Activated naive CD4-positive, alpha-beta T cell (primary cell): ENCODE measurements around the gene GPR89B.
"Not testable (repeated sequence)": the region's sequence is repeated elsewhere in the genome, so short reads cannot be mapped to it uniquely, and the experiment has no call there.

Experiments used
- DNase-seq, 4 experiments: peaks; one replicate each; lab custom pipeline; 2025; lab: John Stamatoyannopoulos, UW

GPR89B gene

DNA sequence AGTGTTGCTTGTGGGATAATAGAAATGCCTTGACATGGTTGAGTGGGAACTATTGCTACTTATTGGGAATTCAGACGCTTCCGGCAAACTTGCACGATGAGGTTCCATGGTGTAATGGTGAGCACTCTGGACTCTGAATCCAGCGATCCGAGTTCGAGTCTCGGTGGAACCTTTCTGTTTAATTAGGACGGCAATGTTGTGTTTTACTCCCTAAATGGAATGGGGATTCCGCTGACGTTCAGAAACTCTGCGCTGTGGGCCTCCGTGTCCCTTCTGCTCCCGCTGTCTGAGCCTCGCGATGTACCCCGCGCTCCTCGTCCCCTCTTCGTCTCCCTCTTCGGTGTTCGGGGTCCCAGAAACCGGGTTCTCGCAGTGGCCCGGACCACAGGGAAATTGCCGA is 104.5 kb downstream of the GPR89B start:
- DNase-seq, result not testable (repeated sequence)

DNA sequence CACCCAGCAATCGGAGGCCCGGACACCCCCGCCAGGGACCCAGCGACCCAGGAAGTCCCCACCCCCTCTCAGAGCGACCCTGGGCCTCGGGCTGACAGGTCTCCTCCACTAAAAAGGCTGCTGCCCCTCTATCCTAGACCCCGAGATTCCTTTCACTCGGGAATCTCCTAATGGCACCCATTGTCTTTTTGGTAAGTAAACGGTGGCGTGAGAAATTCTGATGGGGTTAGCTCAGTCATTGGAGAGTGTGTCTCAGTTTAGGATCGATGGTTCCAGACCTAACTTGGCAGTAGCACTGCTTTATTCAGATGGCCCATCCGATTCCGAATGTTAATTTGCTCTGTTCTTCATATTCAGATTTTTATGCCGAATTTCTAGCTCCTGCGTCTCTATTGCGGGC is 104.9 kb downstream of the GPR89B start:
- DNase-seq, result not testable (repeated sequence)

DNA sequence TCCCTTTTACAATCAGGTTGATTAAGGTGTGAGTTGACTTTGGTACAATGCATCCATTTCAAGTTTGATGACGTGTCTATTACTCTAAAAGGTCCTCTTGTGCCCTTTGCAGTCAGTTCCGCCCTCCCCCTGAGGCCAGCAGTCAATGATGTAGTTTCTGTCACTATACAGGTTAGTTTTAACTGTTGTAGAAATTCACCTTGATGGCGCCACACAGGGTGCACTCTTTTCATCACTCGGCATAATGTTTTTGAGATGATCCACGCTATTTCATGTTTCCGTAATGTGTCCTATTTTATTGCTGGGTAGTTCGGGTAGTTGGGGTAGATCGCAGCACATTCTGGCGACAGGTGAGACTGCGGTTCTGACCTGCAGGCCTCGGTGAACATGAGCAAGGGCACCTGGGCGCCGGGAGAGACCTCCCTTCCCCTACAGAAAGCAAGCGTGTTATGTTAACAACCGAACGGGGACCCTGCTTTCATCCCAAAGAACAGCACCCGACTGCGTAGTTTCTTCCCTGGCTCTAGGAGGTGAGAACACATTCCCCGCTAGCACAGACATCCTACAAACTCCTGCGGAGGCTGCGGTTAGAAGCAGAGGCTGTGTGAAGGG is 109.7 kb downstream of the GPR89B start:
- DNase-seq, result not testable (repeated sequence)

DNA sequence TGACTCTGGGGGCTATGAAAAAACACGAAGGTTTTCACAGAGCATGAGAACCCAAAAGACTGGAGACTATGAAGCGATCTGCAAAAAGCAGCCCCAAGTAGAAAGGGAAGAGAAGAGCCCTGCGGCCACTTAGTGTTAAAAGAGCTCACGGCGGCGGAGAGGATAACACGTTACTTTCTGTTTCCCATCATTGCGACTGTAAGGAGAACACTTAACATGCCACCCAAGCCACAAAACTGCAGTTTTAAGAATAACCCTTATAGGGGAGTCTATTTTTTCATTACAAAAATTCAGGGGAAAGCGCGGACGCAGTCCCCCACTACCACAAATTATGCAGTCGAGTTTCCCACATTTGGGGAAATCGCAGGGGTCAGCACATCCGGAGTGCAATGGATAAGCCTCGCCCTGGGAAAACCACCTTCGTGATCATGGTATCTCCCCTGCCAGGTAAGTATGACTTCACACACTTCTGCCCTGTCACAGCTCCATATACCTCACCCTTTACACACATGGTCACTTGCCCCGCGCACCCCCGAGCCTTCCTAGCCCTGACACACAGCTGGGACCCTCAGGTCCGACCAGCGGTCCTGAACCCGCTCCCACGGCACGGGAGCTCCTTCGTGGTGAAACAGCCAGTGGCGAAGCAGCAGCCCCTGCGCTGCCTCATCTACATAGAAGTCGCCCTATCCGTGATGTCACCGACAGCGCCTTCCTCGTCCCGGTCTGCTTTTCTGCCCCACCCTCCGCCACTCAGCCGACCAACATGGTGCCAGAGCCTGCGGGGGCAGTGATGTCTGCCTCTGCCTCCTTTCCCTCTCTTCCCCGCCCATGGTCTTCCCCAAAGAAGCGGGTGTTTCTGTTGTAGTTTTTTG is 110.5 kb downstream of the GPR89B start:
- DNase-seq, result peak; percentile 36 to 49 (median 44)
